OCI-LY1 (cell line): ENCODE measurements around the gene ATP1A4.

Experiments used
- CTCF ChIP-seq: fragments of 200-600 bp; sonication (generic), shearing (Covaris generic); IDR thresholded peaks from 2 replicates; pipeline ENCODE4 v1.5.1; 2017; ENCODE audit warnings: mild to moderate bottlenecking, antibody characterized with exemption, low read length, moderate library complexity, mixed read lengths
- EZH2 ChIP-seq: fragments of 200-600 bp; sonication (generic), shearing (Covaris generic); IDR thresholded peaks from 2 replicates; pipeline ENCODE4 v1.8.0; 2017; ENCODE audit warnings: borderline replicate concordance, mixed run types, mild to moderate bottlenecking, antibody characterized with exemption, low read length, moderate library complexity, mixed read lengths

- TF ChIP-seq CTCF (no peak), EZH2 (no peak)
Measured at GRCh38 chr1:160227561-160227960, 76.2 kb downstream of the ATP1A4 start.
